Measurements from ENCODE around the gene UCHL1.

The UCHL1 gene

GRCh38 chr4:41221850-41222645 lies 34.7 kb upstream of the UCHL1 start:
- no peak for DNase-seq
- TF ChIP-seq, protein P1, sequence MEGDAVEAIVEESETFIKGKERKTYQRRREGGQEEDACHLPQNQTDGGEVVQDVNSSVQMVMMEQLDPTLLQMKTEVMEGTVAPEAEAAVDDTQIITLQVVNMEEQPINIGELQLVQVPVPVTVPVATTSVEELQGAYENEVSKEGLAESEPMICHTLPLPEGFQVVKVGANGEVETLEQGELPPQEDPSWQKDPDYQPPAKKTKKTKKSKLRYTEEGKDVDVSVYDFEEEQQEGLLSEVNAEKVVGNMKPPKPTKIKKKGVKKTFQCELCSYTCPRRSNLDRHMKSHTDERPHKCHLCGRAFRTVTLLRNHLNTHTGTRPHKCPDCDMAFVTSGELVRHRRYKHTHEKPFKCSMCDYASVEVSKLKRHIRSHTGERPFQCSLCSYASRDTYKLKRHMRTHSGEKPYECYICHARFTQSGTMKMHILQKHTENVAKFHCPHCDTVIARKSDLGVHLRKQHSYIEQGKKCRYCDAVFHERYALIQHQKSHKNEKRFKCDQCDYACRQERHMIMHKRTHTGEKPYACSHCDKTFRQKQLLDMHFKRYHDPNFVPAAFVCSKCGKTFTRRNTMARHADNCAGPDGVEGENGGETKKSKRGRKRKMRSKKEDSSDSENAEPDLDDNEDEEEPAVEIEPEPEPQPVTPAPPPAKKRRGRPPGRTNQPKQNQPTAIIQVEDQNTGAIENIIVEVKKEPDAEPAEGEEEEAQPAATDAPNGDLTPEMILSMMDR (IDR thresholded peaks at IDR 0.05; ENCODE audit: low read depth, low read length): no peak

GRCh38 chr4:41227902-41228301 lies 28.8 kb upstream of the UCHL1 start:
- H3K27me3 ChIP-seq (ENCODE audit: insufficient read depth, low read depth, severe bottlenecking): no peaks in the 10 kb centered on the region
- no peak for DNase-seq
- no peaks in the 10 kb centered on the region for H3K36me3 ChIP-seq
- no peaks in the 10 kb centered on the region for H3K9me3 ChIP-seq (ENCODE audit: severe bottlenecking)
- no peak overlapping the region for H3K27ac ChIP-seq
- TF ChIP-seq, protein P1 (IDR thresholded peaks at IDR 0.05; ENCODE audit: low read depth, low read length): no peak
- no peak overlapping the region for H3K4me3 ChIP-seq (ENCODE audit: low read depth, low read length)

More at GRCh38 chr4:41221850-41222645, 34.7 kb upstream of the UCHL1 start:
- no peaks in the 10 kb centered on the region for H3K36me3 ChIP-seq
- no peak overlapping the region for H3K4me3 ChIP-seq (ENCODE audit: low read depth, low read length)
- no peak overlapping the region for H3K27ac ChIP-seq
- H3K9me3 ChIP-seq (ENCODE audit: severe bottlenecking): no peaks in the 10 kb centered on the region
- H3K27me3 ChIP-seq (ENCODE audit: insufficient read depth, low read depth, severe bottlenecking): no peaks in the 10 kb centered on the region

DNA sequence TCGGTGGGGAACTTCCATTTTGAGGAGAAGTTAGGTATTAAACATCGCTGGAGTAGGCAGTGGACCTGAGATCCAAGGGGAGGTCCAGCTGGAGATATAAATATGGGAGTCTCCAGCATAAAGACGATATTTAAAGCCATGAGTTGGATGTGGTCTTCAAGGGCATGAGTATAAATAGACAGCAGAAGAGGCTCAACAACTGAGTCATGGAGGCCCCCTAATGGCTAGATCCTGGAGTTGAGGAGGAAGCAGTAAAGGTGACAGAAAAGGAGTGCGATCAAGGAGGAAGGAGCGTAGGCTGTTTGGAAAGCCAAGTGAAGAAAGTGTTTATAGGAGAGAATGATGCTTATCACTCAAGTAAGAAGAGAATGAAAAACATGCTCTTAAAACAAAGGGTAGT lies 24.3 kb upstream of the UCHL1 start:
- no peak overlapping the region for H3K4me3 ChIP-seq (ENCODE audit: low read depth, low read length)
- TF ChIP-seq, protein P1 (IDR thresholded peaks at IDR 0.05; ENCODE audit: low read depth, low read length): peak; percentile 28; the same call in 1 of the 2 replicates
- H3K27ac ChIP-seq: no peak overlapping the region
- no peaks in the 10 kb centered on the region for H3K36me3 ChIP-seq
- H3K9me3 ChIP-seq (ENCODE audit: severe bottlenecking): no peaks in the 10 kb centered on the region
- no peaks in the 10 kb centered on the region for H3K27me3 ChIP-seq (ENCODE audit: insufficient read depth, low read depth, severe bottlenecking)
- DNase-seq: no peak

DNA sequence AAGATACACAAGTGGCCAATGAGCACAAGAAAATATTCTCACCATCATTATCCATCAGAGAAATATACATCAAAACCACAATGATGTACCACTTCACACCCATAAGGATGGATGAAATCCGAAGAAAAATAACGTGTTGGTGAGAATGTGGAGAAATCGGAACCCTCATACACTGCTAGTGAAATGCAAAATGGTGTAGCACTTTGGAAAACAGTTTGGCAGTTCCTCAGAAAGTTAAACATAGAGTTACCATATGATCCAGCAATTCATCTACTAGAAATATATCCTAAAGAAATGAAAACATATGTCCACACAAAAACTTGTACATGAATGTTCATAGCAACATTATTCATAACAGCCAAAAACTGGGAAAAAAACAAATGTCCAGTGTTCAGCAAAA lies 23.9 kb upstream of the UCHL1 start:
- H3K9me3 ChIP-seq (ENCODE audit: severe bottlenecking): no peaks in the 10 kb centered on the region
- no peaks in the 10 kb centered on the region for H3K36me3 ChIP-seq
- no peak overlapping the region for H3K27ac ChIP-seq
- H3K4me3 ChIP-seq (ENCODE audit: low read depth, low read length): no peak overlapping the region
- no peak for DNase-seq
- H3K27me3 ChIP-seq (ENCODE audit: insufficient read depth, low read depth, severe bottlenecking): no peaks in the 10 kb centered on the region
- TF ChIP-seq, protein P1 (IDR thresholded peaks at IDR 0.05; ENCODE audit: low read depth, low read length): no peak

GRCh38 chr4:41236032-41236431 lies 20.7 kb upstream of the UCHL1 start:
- Histone ChIP-seq H3K27ac (no peak overlapping the region), H3K9me3 (ENCODE audit: severe bottlenecking) (no peaks in the 10 kb centered on the region), H3K4me3 (ENCODE audit: low read depth, low read length) (no peak overlapping the region), H3K36me3 (no peaks in the 10 kb centered on the region), H3K27me3 (ENCODE audit: insufficient read depth, low read depth, severe bottlenecking) (no peaks in the 10 kb centered on the region)
- TF ChIP-seq, protein P1 (IDR thresholded peaks at IDR 0.05; ENCODE audit: low read depth, low read length): no peak
- no peak for DNase-seq

- Histone ChIP-seq H3K36me3 (no peaks in the 10 kb centered on the region), H3K27ac (no peak overlapping the region), H3K9me3 (ENCODE audit: severe bottlenecking) (no peaks in the 10 kb centered on the region), H3K4me3 (ENCODE audit: low read depth, low read length) (no peak overlapping the region), H3K27me3 (ENCODE audit: insufficient read depth, low read depth, severe bottlenecking) (no peaks in the 10 kb centered on the region)
- DNase-seq: no peak
- TF ChIP-seq, protein P1 (IDR thresholded peaks at IDR 0.05; ENCODE audit: low read depth, low read length): no peak
Observed at GRCh38 chr4:41236508-41236907, 20.2 kb upstream of the UCHL1 start.
